Lower leg skin (tissue), 3 donors: ENCODE measurements around the gene DISP3.

ENCODE experiments used
- CTCF ChIP-seq, 3 donors: fragments of 450-650 bp; IDR thresholded peaks; one replicate each; pipeline ENCODE4 v1.5.1; 2016; ENCODE audit warnings: antibody characterized with exemption in 3 of 3, mild to moderate bottlenecking in 3 of 3, moderate library complexity in 2 of 3
- POLR2A ChIP-seq, 2 donors: fragments of 450-650 bp; IDR thresholded peaks; one replicate each; pipeline ENCODE4 v1.6.1; 2016 to 2017; ENCODE audit warnings: antibody characterized with exemption in 2 of 2, mild to moderate bottlenecking in 1 of 2, moderate library complexity in 1 of 2

- TF ChIP-seq CTCF (IDR thresholded peaks at IDR 0.05) (no peak), POLR2A (IDR thresholded peaks at IDR 0.05) (no peak)
Measured at GRCh38 chr1:11558276-11558675, 79.3 kb downstream of the DISP3 start.
